Left lung (tissue), 10 donors: ENCODE measurements around the gene ZNF598. TPM values are rescaled to one million over a fixed set of nuclear protein-coding genes. Genes with fewer than 3 reads are reported as not detected.

ENCODE experiments used
- ATAC-seq: fragments of 200-7000 bp; cut with Tn5 transposase; one replicate; pipeline ENCODE4 v1.9.1; 2020; ENCODE audit warnings: moderate library complexity
- DNase-seq, 4 donors: peaks; one replicate each; pipeline ENCODE4 v3.0.0-alpha.2; 2013 to 2020
- H3K27ac ChIP-seq, 2 donors: fragments of 200-600 bp; sonication (generic) in 1 of 2; one replicate each; pipeline versions ENCODE4 v1.5.0 to v1.8.0; 2020 to 2021
- H3K27me3 ChIP-seq, 2 donors: fragments of 200-600 bp; sonication (generic) in 1 of 2; one replicate each; pipeline versions ENCODE4 v1.5.0 to v1.8.0; 2020 to 2021
- H3K36me3 ChIP-seq, 2 donors: fragments of 200-600 bp; sonication (generic) in 1 of 2; one replicate each; pipeline versions ENCODE4 v1.5.0 to v1.8.0; 2020 to 2021
- H3K4me1 ChIP-seq, 2 donors: fragments of 200-600 bp; one replicate each; pipeline ENCODE4 v1.8.0; 2021
- H3K4me3 ChIP-seq, 2 donors: fragments of 200-600 bp; sonication (generic) in 1 of 2; one replicate each; pipeline versions ENCODE4 v1.5.0 to v1.8.0; 2020 to 2021; ENCODE audit warnings: mild to moderate bottlenecking in 1 of 2
- H3K9me3 ChIP-seq, 2 donors: fragments of 200-600 bp; sonication (generic) in 1 of 2; one replicate each; pipeline versions ENCODE4 v1.5.0 to v1.8.0; 2020 to 2021
- intact Hi-C, 2 donors: fragments of 100-400 bp; cut with DNase I; formaldehyde crosslinking; loops; one replicate each; pipeline versions ENCODE4 v1.11.2 to v1.14.2; 2022
- polyA plus RNA-seq, 6 donors: library from polyadenylated mRNA; unstranded; fragments of 120-200 nt; gene quantifications; one replicate each; pipeline ENCODE4 v1.2.1, GENCODE V29; 2013; ENCODE audit not compliant: insufficient read length in 6 of 6
- total RNA-seq, 2 donors: library from RNA; stranded (reverse); fragmentation: NEBNext Ultra II Directional; extraction: Animal tissue kit (Norgen Biotek cat#: 25700); gene quantifications; one replicate each; pipeline ENCODE4 v1.2.1, GENCODE V29; 2021
- TF ChIP-seq, protein P1 (sequence below), 2 donors: fragments of 200-600 bp; sonication (generic) in 1 of 2; IDR thresholded peaks; one replicate each; pipeline versions ENCODE4 v1.5.0 to v1.8.0; 2021; ENCODE audit warnings: antibody characterized with exemption in 2 of 2
- donor health status: DM: no; HTN: yes; CAD: no.
- donor health status: DM: no; HTN: no; CAD: no.

ZNF598 gene
- total and polyA plus RNA-seq, 8 donors: 15.2 to 45.9 (median 23.1) TPM

DNA sequence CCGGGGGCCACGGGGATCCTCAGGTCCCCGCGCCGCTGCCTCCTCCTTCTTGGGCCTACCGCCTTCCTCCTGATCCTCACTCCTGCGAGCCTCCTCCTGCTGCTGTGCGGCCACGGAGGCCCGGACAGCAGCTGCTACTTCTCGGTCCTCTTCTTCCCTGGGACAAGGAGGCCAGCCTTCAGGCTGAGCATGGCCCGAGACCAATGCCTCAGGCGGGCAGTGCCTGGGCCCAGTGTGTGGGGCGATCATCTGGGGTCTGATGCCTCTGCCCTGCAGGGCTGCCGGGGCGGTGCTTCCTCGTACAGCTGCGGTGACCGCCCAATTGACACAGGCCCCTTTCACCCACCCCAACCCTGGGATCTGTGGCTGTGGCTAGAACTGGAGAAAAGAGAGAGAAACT is 8.6 kb downstream of the ZNF598 start:
- Histone ChIP-seq H3K4me1 (peaks cover 14 to 29% of the 10 kb centered on the region in 2 donors), H3K9me3 (no peaks in the 10 kb centered on the region), H3K4me3 (no peak overlapping the region), H3K36me3 (peaks cover 0 to 67% of the 10 kb centered on the region in 2 donors), H3K27ac (no peak overlapping the region), H3K27me3 (no peaks in the 10 kb centered on the region)
- intact Hi-C loops: no loop called here
- DNase-seq (peak in 1 of 4 donors; percentile 69), ATAC-seq (no peak)
- TF ChIP-seq, protein P1, sequence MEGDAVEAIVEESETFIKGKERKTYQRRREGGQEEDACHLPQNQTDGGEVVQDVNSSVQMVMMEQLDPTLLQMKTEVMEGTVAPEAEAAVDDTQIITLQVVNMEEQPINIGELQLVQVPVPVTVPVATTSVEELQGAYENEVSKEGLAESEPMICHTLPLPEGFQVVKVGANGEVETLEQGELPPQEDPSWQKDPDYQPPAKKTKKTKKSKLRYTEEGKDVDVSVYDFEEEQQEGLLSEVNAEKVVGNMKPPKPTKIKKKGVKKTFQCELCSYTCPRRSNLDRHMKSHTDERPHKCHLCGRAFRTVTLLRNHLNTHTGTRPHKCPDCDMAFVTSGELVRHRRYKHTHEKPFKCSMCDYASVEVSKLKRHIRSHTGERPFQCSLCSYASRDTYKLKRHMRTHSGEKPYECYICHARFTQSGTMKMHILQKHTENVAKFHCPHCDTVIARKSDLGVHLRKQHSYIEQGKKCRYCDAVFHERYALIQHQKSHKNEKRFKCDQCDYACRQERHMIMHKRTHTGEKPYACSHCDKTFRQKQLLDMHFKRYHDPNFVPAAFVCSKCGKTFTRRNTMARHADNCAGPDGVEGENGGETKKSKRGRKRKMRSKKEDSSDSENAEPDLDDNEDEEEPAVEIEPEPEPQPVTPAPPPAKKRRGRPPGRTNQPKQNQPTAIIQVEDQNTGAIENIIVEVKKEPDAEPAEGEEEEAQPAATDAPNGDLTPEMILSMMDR (IDR thresholded peaks at IDR 0.05): no peak

GRCh38 chr16:1999866-2000514 is 9.6 kb downstream of the ZNF598 start:
- intact Hi-C loops: no loop called here
- no peak for ATAC-seq
- no peak overlapping the region for H3K4me3 ChIP-seq
- TF ChIP-seq, protein P1 (IDR thresholded peaks at IDR 0.05): no peak
- H3K27ac ChIP-seq: no peak overlapping the region
- H3K9me3 ChIP-seq: no peaks in the 10 kb centered on the region
- DNase-seq: no peak
- H3K27me3 ChIP-seq: no peaks in the 10 kb centered on the region
- peaks cover 0 to 67% of the 10 kb centered on the region in 2 donors for H3K36me3 ChIP-seq
- peaks cover 8 to 18% of the 10 kb centered on the region in 2 donors for H3K4me1 ChIP-seq

DNA sequence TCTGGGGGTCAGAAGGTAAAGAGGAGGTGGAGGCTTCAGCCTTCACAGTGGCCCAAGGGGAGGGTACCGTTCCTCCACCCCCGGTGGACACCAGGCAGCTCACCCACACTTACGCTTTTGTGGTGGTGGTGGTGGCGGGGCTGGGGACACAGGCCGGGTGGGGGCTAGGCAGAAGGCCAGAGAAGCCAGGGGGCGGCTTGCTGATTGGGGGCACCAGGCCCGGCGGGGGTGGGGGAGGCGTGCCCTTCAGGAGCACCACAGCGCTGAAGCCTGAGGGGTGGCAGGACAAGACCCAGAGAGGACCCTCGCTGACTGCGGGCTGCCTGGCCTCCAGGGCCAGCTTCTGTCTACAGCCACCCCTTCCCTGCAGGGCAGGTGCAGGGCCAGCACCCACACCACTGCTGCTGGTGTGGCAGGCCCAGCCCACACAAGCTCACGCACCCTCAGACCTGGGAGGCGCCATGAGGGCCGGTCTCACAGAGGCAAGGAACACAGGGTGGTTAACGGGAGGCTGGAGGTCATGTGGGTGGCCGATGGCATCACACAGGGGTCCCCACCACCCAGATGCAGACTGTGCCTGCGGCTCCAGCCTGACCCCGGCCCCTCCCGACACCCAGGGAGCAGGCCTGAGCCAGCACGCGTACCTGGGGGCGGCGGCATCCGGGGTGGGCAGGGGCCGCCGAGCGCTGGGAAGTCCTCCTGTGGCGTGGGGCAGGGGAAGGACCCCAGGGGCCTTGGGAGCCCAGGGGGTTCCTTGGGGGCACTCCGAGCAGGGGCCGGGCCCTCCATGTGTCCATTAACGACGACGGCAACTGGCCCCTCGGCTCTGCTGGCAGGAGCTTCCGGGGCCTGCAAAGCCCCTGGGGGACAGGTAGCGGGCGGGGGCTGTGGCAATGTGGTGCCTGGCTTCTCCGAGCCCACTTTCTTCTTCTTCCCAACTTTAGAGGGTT is 10.5 kb downstream of the ZNF598 start:
- no peak overlapping the region for H3K27ac ChIP-seq
- no peaks in the 10 kb centered on the region for H3K9me3 ChIP-seq
- H3K4me3 ChIP-seq: no peak overlapping the region
- H3K4me1 ChIP-seq: peaks cover 4 to 10% of the 10 kb centered on the region in 2 donors
- H3K27me3 ChIP-seq: no peaks in the 10 kb centered on the region
- ATAC-seq (no peak), DNase-seq (peak in 1 of 4 donors; percentile 71)
- intact Hi-C loops: no loop called here
- H3K36me3 ChIP-seq: peaks cover 0 to 67% of the 10 kb centered on the region in 2 donors
- TF ChIP-seq, protein P1 (IDR thresholded peaks at IDR 0.05): no peak

DNA sequence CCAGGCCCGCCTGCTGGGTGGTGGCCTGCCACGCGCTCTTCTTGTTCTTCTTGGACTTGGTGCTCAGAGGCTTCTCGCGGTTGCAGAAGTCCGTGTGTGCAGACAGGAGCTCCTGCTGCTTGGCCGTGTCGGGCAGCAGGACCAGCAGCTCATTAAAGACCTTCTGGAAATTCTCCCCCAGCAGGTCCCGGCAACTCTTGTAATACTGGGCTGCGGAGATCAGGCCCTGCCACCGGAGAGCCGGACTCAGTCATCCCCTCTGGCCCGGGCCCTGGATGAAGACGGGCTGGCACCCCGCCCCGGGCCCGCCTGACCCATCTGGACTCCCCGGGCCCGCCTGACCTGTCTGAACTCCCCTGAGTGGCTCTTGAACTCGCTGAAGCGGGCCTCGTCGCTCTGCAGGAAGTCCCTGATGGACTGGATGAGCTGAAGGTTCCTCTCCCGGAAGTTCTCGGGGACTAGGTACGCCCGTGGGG is 11.2 kb downstream of the ZNF598 start:
- no peak for DNase-seq
- Histone ChIP-seq H3K27me3 (no peaks in the 10 kb centered on the region), H3K27ac (no peak overlapping the region), H3K4me3 (no peak overlapping the region), H3K4me1 (peaks cover 0 to 2% of the 10 kb centered on the region in 2 donors), H3K36me3 (peaks cover 0 to 65% of the 10 kb centered on the region in 2 donors), H3K9me3 (no peaks in the 10 kb centered on the region)
- no peak for ATAC-seq
- intact Hi-C loops: no loop called here
- TF ChIP-seq, protein P1 (IDR thresholded peaks at IDR 0.05): no peak
